ENCODE measurements around the gene LRG1.
"Not testable (repeated sequence)": the region's sequence is repeated elsewhere in the genome, so short reads cannot be mapped to it uniquely, and the experiment has no call there.

Gene LRG1

GRCh38 chr19:4575267-4576015, 35.6 kb upstream of the LRG1 start:
- no peak for DNase-seq

DNA sequence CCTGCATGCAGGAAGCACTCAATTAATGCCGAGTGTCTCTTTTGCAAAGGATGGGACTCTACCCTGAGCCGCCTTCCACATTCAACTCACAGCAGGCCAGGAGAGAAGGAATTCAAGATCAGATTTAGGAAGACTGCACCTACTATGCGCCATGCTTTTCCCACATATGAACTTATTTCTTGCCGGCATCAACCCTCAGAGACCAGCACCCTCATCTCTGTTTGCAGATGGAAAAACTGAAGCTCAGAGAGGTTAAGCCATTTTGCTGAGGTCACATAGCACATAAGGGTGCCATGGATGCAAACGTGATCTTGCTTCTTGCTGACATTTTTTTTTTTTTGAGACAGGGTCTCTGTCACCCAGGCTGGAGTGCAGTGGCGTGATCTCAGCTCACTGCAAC, 33.8 kb upstream of the LRG1 start:
- no peak for DNase-seq

GRCh38 chr19:4571305-4571917, 31.6 kb upstream of the LRG1 start:
- DNase-seq = no peak

- DNase-seq = no peak
Observed at GRCh38 chr19:4570916-4571304, 31.1 kb upstream of the LRG1 start.

DNA sequence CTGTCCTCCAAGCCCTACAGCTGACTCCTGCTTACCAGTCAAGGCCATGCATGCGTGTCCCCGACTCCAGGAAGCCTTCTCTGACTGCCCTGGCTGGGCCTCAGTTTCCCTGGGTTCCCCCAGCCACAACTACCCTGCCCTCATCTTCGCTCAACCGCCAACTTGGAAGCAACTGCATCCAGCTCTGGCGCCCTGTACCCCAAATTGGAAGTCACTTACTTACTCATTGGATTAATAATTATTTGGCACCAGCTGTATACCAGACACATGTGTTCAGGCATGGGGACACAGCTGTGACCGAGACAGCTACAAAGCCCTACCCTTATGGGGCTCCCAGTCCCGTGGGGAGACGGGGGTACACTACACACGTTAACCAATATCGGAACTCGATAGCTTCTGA, 30.6 kb upstream of the LRG1 start:
- no peak for DNase-seq

DNA sequence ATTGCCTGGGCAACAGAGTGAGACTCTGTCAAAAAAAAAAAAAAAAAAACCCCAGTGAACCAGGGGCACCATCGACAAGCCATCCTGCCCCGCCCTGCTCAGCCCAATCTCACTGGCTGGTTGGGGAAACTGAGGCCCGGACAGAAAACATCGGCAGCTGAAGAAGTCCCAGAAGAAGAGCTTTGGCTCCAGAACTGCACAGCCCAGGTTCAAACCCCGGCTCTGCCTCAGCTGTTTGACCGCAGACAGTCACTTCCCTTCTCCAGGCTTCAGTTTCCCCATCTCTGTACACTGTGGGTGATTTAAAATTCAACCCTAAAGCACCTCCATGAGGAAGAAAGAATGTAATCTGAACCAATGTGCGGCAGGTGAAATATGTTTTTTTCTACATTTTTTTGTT, 29.1 kb upstream of the LRG1 start:
- DNase-seq = no peak

GRCh38 chr19:4567584-4568071, 27.8 kb upstream of the LRG1 start:
- DNase-seq = no peak

- DNase-seq = no peak
Observed at GRCh38 chr19:4566402-4567051, 26.7 kb upstream of the LRG1 start.

DNA sequence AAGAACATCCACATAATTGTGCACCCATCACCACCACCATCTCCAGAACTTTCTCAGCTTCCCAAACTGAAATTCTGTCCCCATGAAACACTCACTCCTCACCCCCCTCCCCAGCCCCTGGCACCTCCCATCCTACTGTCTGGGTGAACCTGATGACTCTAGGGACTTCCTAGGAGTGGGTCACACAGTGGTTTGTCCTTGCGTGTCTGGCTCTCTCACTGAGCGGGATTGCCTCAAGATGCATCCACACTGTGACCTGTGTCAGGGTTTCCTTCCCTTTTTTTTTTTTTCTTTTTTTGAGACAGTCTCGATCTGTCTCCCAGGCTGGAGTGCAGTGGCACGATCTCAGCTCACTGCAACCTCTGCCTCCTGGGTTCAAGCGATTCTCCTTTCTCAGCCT, 23.7 kb upstream of the LRG1 start:
- DNase-seq = not testable (repeated sequence)

DNA sequence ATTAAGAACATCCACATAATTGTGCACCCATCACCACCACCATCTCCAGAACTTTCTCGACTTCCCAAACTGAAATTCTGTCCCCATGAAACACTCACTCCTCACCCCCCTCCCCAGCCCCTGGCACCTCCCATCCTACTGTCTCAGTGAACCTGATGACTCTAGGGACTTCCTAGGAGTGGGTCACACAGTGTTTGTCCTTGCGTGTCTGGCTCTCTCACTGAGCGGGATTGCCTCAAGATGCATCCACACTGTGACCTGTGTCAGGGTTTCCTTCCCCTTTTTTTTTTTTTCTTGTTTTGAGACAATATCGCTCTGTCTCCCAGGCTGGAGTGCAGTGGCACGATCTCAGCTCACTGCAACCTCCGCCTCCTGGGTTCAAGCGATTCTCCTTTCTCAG, 22.2 kb upstream of the LRG1 start:
- not testable (repeated sequence) for DNase-seq

DNA sequence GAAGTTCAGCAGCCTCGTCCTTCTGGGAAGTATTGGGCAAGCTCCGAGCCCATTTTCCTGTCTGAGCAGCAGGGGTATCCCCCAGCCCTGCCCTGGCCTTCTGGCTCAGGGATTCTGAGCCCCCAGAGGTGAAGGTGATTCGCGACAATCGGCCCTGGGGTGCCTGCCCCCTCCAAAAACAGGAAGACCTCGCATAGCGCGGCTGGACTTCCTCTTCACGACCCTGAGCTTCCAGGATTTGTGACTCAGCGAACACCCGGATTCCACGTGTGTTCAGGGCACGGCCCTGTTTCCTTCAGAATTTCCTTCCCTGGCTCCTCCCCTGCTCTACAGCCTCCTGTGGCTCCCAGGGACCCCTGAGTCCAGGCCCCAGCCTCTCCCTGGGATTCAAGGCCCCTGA, 19.7 kb upstream of the LRG1 start, which contains the start of gene SEMA6B:
Gene SEMA6B (minus strand): TSS at position 116 of the 400 bp plus-strand sequence. CDS start 1,227 bp downstream, outside the sequence.
- no peak for DNase-seq

- DNase-seq = no peak
Observed at GRCh38 chr19:4557971-4558941, 18.4 kb upstream of the LRG1 start.

DNA sequence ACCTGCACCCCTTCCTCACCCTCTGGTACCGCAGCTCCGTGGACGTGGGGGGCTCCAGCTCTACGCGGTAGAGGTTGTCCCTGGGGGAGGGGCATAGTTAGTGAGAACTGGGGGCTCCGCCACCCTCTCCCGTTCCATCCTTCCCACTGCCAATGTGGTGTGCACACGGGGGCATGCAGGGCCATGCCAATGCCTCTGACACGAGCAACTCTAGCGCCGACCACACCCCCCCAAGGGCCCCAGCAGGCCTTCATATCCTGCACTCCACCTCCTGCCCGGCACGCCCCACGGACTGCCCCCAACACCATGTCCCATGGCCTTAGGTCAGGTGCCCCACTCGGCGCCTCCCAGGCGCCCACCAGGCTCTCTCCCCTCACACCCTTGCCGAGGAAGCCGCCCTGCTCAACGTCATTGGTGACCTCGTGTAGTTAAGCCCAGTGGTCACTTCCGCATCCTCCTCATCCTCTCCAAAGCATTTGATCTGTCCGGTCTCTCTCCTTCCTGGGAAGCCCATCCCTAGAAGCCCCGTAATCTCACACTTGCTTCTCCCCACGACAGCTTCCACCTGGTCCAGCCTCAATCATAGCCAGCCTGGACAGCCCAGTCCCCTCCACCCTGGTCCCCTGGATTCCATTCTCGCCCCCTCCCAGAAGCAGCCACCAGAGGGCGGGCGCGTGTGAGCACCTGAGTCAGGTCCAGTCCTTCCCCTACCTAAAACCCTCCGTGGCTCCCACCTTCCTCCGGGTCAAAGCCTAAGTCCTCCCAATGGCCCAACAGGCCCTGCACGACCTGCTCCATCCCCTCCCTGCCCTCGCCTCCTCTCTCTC, 17.5 kb upstream of the LRG1 start:
- no peak for DNase-seq

- no peak for DNase-seq
Observed at GRCh38 chr19:4556597-4557127, 16.8 kb upstream of the LRG1 start.

DNA sequence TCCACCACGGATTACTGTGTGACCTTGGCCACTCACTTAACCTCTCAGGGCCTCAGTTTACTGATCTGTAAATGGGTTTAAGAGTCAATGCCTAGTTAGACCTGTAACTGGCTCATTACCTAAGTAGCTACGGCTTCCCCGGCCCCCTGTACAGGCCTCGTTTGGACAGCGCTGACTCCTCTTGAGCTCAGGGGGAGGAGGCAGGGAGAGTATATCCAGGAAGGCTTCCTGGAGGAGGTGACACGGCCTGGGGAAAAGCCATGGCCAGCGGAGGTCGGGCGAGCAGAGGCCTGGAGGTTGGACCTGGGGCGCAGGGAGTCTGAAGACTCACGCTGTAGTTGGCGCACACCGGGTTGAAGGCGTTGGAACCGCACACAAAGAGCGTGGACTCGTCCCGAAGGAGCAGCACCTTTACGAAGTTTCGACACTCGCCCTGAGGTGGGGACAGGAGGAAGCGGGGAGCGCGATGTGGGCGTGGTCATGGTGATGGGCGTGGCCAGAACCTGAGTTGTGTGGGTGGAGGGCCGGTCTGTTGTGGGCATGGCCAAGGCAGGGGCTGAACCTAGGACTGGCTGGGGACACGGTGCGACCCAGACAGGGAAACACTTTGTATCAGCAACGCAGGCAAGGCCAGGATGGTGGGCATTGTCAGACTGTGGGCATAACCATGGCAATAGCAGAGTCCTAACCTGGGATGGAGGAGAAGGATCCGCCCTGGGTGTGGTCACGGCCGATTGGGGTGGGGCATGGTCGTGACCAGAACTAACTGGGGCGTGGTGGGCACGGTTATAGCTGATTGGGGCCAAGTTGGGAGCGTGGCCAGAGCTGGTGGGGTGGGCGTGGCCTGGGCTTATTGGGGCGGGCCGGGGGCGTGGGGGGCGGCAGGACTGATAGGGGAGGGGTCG, 16.1 kb upstream of the LRG1 start:
- DNase-seq = no peak

DNA sequence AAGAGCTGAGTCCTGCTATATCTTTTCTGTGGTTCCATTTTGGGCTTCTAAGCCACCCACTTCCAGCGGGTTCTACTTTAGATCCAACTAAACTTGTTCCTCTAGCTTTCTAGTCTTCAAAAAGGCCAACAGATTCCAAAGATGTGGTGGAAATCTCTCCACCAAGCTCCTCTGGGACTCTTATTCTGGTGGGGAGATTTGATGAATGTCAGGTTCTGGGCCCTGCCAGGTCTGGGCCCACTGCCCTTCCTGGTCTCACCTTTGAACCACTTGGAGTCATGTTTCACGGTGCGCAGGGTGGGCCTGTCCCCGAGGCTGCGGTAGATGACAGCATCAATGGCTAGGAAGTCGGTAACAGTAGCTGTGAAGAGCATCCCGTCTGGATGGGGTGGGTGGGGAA, 14.9 kb upstream of the LRG1 start:
- DNase-seq = no peak

- no peak for DNase-seq
Observed at GRCh38 chr19:4553775-4554174, 13.9 kb upstream of the LRG1 start.

DNA sequence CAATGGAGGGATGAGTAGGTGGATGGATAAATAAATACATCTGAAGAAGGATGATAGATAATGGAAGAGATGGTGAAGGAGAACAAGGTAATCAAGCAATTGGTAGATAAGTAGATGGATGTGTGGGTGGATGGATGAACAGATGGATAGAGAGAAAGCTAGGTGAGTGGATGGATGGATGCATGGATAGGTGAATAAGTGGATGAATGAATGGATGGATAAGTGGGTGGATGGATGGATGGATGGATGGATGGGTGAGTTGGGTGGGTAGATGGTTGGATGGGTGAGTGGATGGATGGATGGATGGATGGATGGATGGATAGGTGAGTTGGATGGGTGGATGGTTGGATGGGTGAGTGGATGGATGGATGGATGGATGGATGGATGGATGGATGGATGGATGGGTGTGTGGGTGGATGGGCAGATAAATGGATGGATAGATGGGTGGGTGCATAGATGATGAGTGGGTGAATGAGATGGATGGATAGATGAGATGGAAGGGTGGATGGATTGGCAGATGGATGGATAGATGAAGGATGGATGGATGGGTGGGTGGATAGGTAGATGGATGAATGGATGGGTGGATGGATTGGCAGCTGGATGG, 13.4 kb upstream of the LRG1 start:
- DNase-seq = no peak

DNA sequence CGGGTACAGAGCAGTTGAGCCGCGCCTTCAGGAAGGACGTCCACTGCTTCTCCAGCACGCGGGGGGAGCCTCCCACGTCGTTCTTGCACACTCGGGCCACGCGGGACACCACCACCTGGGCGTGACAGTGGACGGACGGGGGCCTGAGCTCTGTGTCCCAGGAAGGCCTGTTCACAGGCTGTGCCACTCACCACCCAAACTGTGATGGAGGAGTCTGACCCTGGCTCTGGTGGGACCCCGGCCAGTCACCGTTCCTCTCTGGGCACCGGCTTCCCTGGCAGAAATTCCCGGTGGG, 12.6 kb upstream of the LRG1 start:
- no peak for DNase-seq

- DNase-seq = no peak
Observed at GRCh38 chr19:4550479-4551050, 10.7 kb upstream of the LRG1 start.
